ENCODE results near the gene DNAJB13. TPM values are rescaled to one million over a fixed set of nuclear protein-coding genes. Genes with fewer than 3 reads are reported as not detected.

Gene DNAJB13
- polyA plus RNA-seq, 1 of the 3 experiments (the other 2 are of a cell fraction): 0.51 TPM

DNA sequence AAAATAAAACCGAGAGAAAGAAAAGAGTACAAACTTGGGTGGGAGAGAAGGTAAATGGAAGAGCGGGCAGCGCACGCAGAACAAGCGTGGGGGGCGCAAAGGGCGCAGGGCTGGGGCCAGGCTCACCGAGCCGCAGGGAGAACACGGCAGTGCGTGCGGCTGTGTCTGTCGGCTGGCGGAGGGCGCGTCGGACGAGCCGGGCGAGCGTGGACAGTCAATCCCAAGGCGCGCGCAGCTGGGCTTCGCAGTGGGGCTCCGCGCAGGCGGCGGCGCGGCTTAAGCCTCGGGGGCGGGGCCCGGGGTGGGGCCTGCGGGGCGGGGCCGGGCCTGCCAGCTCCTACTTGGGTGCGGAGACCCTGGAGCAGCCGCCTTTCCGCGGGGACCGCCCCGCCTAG, 31.8 kb downstream of the DNAJB13 start, which contains the start of gene UCP2 (continued):
- TF ChIP-seq, protein P1, sequence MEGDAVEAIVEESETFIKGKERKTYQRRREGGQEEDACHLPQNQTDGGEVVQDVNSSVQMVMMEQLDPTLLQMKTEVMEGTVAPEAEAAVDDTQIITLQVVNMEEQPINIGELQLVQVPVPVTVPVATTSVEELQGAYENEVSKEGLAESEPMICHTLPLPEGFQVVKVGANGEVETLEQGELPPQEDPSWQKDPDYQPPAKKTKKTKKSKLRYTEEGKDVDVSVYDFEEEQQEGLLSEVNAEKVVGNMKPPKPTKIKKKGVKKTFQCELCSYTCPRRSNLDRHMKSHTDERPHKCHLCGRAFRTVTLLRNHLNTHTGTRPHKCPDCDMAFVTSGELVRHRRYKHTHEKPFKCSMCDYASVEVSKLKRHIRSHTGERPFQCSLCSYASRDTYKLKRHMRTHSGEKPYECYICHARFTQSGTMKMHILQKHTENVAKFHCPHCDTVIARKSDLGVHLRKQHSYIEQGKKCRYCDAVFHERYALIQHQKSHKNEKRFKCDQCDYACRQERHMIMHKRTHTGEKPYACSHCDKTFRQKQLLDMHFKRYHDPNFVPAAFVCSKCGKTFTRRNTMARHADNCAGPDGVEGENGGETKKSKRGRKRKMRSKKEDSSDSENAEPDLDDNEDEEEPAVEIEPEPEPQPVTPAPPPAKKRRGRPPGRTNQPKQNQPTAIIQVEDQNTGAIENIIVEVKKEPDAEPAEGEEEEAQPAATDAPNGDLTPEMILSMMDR (IDR thresholded peaks at IDR 0.05): no peak
- no peak for TF ChIP-seq TCF12 (IDR thresholded peaks at IDR 0.05)

DNA sequence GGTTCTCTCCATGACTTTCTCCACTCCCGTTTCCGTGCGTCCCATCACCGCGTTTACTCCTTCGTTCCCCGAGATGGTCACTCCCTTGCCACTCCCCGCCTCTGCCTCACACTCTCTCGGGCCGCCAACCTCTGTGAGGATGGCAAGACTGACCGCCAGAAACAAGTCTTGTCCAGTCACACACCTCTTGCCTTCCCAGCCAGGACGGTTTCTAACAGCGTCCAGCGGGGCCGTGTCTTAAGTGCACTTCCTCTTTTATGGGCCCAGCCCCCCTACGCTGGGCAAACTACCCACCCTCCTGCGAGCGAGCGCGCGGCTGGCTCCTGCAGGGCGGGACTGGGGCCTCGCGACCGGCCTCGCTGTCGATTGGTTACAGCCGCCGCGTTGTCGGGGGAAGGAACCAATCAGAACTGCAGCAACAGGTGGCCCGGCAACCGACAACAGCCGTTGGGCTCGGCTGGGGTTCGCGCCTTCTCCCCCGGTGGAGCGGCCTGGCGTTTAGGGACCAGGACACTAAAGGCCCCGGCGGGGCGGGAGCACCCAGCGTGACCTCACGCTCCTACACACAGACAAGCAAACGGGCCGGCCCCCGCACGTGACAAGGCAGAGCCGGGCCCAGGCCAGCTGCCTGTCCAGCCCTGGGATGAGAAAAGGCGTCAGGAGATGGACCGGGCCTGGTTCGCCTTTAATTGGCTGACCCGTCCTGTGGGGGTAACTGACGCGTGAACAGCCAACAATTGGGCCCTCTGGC, 32.3 kb downstream of the DNAJB13 start:
- POLR2A ChIA-PET: interaction anchor here (0.6 to 3.1 kb wide), 4 partner anchors 12 to 188 kb away, joined by 3 to 15 read pairs (median 4); partner anchors contain the start of genes C2CD3 and PPME1

More for the DNA sequence above, 32.3 kb downstream of the DNAJB13 start:
- peak overlapping the region; percentile 70 to 93 for H3K4me3 ChIP-seq (ENCODE audit: low read depth in 2 of 2, low read length in 1 of 2)
- DNase-seq: peak; percentile 97
- H3K27ac ChIP-seq (ENCODE audit: low read depth in 2 of 2, low read length in 1 of 2): peak overlapping the region; percentile 87 to 98
- H3K9me3 ChIP-seq: no peaks in the 10 kb centered on the region
- H3K4me2 ChIP-seq: peak overlapping the region; percentile 98
- H3K36me3 ChIP-seq (replicated peaks in 1 of 2; ENCODE audit: control insufficient read depth in 1 of 2, insufficient read depth in 2 of 2, low read length in 1 of 2): peaks cover 0 to 16% of the 10 kb centered on the region in 2 experiments
- peaks cover 8% of the 10 kb centered on the region; the same call in 1 of the 2 replicates for H3K79me2 ChIP-seq (ENCODE audit: insufficient read depth)
- peak overlapping the region; percentile 98 for H2AFZ ChIP-seq (ENCODE audit: low read depth)
- peaks cover 2% of the 10 kb centered on the region for H3F3A ChIP-seq (replicated peaks; ENCODE audit: insufficient read depth)
- H3K27me3 ChIP-seq (ENCODE audit: insufficient read depth): no peaks in the 10 kb centered on the region
- CTCF ChIA-PET: interaction anchor here (4.6 kb wide), 1 partner anchor 20 kb away, joined by 21 read pairs; no protein-coding TSS in a partner anchor
- peak; percentile 82 for TF ChIP-seq FOXM1 (IDR thresholded peaks at IDR 0.05; ENCODE audit: low read depth)
- TF ChIP-seq, protein P2, sequence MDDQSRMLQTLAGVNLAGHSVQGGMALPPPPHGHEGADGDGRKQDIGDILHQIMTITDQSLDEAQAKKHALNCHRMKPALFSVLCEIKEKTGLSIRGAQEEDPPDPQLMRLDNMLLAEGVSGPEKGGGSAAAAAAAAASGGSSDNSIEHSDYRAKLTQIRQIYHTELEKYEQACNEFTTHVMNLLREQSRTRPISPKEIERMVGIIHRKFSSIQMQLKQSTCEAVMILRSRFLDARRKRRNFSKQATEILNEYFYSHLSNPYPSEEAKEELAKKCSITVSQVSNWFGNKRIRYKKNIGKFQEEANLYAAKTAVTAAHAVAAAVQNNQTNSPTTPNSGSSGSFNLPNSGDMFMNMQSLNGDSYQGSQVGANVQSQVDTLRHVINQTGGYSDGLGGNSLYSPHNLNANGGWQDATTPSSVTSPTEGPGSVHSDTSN (IDR thresholded peaks at IDR 0.05): 0 out of 2 replicates have a peak, but pooled peaks have one; percentile 14
- TF ChIP-seq, protein P3, sequence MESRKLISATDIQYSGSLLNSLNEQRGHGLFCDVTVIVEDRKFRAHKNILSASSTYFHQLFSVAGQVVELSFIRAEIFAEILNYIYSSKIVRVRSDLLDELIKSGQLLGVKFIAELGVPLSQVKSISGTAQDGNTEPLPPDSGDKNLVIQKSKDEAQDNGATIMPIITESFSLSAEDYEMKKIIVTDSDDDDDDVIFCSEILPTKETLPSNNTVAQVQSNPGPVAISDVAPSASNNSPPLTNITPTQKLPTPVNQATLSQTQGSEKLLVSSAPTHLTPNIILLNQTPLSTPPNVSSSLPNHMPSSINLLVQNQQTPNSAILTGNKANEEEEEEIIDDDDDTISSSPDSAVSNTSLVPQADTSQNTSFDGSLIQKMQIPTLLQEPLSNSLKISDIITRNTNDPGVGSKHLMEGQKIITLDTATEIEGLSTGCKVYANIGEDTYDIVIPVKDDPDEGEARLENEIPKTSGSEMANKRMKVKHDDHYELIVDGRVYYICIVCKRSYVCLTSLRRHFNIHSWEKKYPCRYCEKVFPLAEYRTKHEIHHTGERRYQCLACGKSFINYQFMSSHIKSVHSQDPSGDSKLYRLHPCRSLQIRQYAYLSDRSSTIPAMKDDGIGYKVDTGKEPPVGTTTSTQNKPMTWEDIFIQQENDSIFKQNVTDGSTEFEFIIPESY (IDR thresholded peaks at IDR 0.05; ENCODE audit: borderline replicate concordance, low read depth): no peak
- TF ChIP-seq RXRA (IDR thresholded peaks at IDR 0.05; ENCODE audit: borderline replicate concordance, low read depth): no peak
- peak; percentile 53; the same call in 1 of the 2 replicates for TF ChIP-seq ELF1 (IDR thresholded peaks at IDR 0.05)
- peak; percentile 42; the same call in 1 of the 2 replicates for TF ChIP-seq POLR2AphosphoS5 (IDR thresholded peaks at IDR 0.05; ENCODE audit: low read depth, low read length)
- TF ChIP-seq JUND (IDR thresholded peaks at IDR 0.05): no peak
- peak; percentile 74 for TF ChIP-seq MXI1 (IDR thresholded peaks at IDR 0.05; ENCODE audit: low read depth, low read length)
- no peak; the same call in 1 of the 2 replicates for TF ChIP-seq FOXJ3 (CRISPR knock-in tag; IDR thresholded peaks at IDR 0.05)
- TF ChIP-seq, protein P4, sequence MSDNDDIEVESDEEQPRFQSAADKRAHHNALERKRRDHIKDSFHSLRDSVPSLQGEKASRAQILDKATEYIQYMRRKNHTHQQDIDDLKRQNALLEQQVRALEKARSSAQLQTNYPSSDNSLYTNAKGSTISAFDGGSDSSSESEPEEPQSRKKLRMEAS (IDR thresholded peaks at IDR 0.05; ENCODE audit: low read depth): peak; percentile 87
- TF ChIP-seq TAF1 (IDR thresholded peaks at IDR 0.05; ENCODE audit: borderline replicate concordance, low read depth, low read length): peak; percentile 35; the same call in 1 of the 2 replicates
- TF ChIP-seq, protein P5, sequence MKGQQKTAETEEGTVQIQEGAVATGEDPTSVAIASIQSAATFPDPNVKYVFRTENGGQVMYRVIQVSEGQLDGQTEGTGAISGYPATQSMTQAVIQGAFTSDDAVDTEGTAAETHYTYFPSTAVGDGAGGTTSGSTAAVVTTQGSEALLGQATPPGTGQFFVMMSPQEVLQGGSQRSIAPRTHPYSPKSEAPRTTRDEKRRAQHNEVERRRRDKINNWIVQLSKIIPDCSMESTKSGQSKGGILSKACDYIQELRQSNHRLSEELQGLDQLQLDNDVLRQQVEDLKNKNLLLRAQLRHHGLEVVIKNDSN (IDR thresholded peaks at IDR 0.05; ENCODE audit: borderline replicate concordance, low read depth): peak; percentile 76
- TF ChIP-seq, protein P6, sequence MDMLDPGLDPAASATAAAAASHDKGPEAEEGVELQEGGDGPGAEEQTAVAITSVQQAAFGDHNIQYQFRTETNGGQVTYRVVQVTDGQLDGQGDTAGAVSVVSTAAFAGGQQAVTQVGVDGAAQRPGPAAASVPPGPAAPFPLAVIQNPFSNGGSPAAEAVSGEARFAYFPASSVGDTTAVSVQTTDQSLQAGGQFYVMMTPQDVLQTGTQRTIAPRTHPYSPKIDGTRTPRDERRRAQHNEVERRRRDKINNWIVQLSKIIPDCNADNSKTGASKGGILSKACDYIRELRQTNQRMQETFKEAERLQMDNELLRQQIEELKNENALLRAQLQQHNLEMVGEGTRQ (IDR thresholded peaks at IDR 0.05; ENCODE audit: borderline replicate concordance, low read depth, low read length): 0 out of 2 replicates have a peak, but pooled peaks have one; percentile 10
- peak; percentile 93 for TF ChIP-seq RFX5 (IDR thresholded peaks at IDR 0.05; ENCODE audit: low read length)
- TF ChIP-seq, protein P7, sequence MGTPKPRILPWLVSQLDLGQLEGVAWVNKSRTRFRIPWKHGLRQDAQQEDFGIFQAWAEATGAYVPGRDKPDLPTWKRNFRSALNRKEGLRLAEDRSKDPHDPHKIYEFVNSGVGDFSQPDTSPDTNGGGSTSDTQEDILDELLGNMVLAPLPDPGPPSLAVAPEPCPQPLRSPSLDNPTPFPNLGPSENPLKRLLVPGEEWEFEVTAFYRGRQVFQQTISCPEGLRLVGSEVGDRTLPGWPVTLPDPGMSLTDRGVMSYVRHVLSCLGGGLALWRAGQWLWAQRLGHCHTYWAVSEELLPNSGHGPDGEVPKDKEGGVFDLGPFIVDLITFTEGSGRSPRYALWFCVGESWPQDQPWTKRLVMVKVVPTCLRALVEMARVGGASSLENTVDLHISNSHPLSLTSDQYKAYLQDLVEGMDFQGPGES (IDR thresholded peaks at IDR 0.05; ENCODE audit: low read depth, low read length): peak; percentile 39; the same call in 1 of the 2 replicates
- peak; percentile 29; the same call in 1 of the 2 replicates for TF ChIP-seq TCF12 (IDR thresholded peaks at IDR 0.05)
- TF ChIP-seq CHD2 (IDR thresholded peaks at IDR 0.05; ENCODE audit: low read length, partially characterized antibody): peak; percentile 14
- no peaks in the 10 kb centered on the region for H4K20me1 ChIP-seq (ENCODE audit: insufficient read depth)
- H3K4me1 ChIP-seq (ENCODE audit: control insufficient read depth in 1 of 2, insufficient read depth in 2 of 2, low read depth in 1 of 2, low read length in 1 of 2): peaks cover 7 to 22% of the 10 kb centered on the region in 2 experiments; a peak in 2 of 4 replicates
- H3K9ac ChIP-seq: peak overlapping the region; percentile 83
- 4% methylated on average over 24 of the region's 56 CpGs for WGBS (ENCODE audit: low lambda C conversion rate)
- no peaks in the 10 kb centered on the region for H3K9me2 ChIP-seq
